Naive thymus-derived CD4-positive, alpha-beta T cell (primary cell): Measurements from ENCODE around the gene ZDHHC20. TPM values are rescaled to one million over a fixed set of nuclear protein-coding genes. Genes with fewer than 3 reads are reported as not detected.

Experiments used
- ATAC-seq: fragments of 150-1000 bp; cut with Tn5 transposase; 2 replicates; pipeline ENCODE4 v1.10.0; 2021; ENCODE audit warnings: mild to moderate bottlenecking, moderate library complexity
- CTCF ChIA-PET: fragments of 350-600 bp; sonication (Branson Sonifier 250); formaldehyde crosslinking; loops from one replicate; lab custom pipeline; 2021; ENCODE audit warnings: antibody characterized with exemption; lab: Charles Lee
- POLR2A ChIA-PET: fragments of 350-600 bp; sonication (Branson Sonifier 250); formaldehyde crosslinking; loops from one replicate; lab custom pipeline; 2021; ENCODE audit warnings: antibody characterized with exemption, inconsistent platforms; lab: Charles Lee
- DNase-seq, 9 donors: peaks; one replicate each; pipeline versions ENCODE4 v3.0.0 to v3.0.0-alpha.2; 2020 to 2022; ENCODE audit warnings: mixed read lengths in 1 of 9
- H3K27ac ChIP-seq: one replicate; pipeline ENCODE4 v1.7.0; 2013; ENCODE audit warnings: mild to moderate bottlenecking, low read depth, low read length, moderate library complexity
- H3K27me3 ChIP-seq, 2 donors: one replicate each; pipeline ENCODE4 v1.7.0; 2013; ENCODE audit warnings: low read length in 2 of 2, mild to moderate bottlenecking in 2 of 2, moderate library complexity in 2 of 2; ENCODE audit not compliant: control insufficient read depth in 2 of 2, insufficient read depth in 2 of 2
- H3K36me3 ChIP-seq, 3 experiments: 1 replicate in 2 of 3; 2 replicates in 1 of 3; pipeline ENCODE4 v1.7.0; 2013; ENCODE audit warnings: low read length in 3 of 3, mild to moderate bottlenecking in 3 of 3, moderate library complexity in 1 of 3; ENCODE audit not compliant: insufficient read depth in 3 of 3, control insufficient read depth in 2 of 3
- H3K4me1 ChIP-seq, 2 donors: one replicate each; pipeline ENCODE4 v1.7.0; 2013; ENCODE audit warnings: low read length in 2 of 2, mild to moderate bottlenecking in 2 of 2, moderate library complexity in 1 of 2; ENCODE audit not compliant: control insufficient read depth in 2 of 2, insufficient read depth in 2 of 2
- H3K4me3 ChIP-seq: 2 replicates; pipeline ENCODE4 v1.7.0; 2013; ENCODE audit warnings: mild to moderate bottlenecking, low read length
- H3K9me3 ChIP-seq, 3 experiments: 1 replicate in 2 of 3; 2 replicates in 1 of 3; pipeline ENCODE4 v1.7.0; 2013; ENCODE audit warnings: low read length in 3 of 3; ENCODE audit not compliant: control insufficient read depth in 2 of 3
- H3K27ac Mint-ChIP-seq, 9 donors: one replicate each; pipeline ENCODE4 v1.8.0; 2020 to 2022; ENCODE audit warnings: mixed read lengths in 9 of 9, mild to moderate bottlenecking in 8 of 9, moderate library complexity in 5 of 9, inconsistent platforms in 2 of 9
- H3K27me3 Mint-ChIP-seq, 5 donors: one replicate each; pipeline ENCODE4 v1.8.0; 2021 to 2022; ENCODE audit warnings: mixed read lengths in 5 of 5, mild to moderate bottlenecking in 1 of 5
- H3K36me3 Mint-ChIP-seq, 5 donors: one replicate each; pipeline ENCODE4 v1.8.0; 2020 to 2022; ENCODE audit warnings: mixed read lengths in 5 of 5, mild to moderate bottlenecking in 3 of 5, inconsistent platforms in 1 of 5
- H3K4me1 Mint-ChIP-seq, 7 donors: one replicate each; pipeline ENCODE4 v1.8.0; 2020 to 2022; ENCODE audit warnings: mixed read lengths in 7 of 7, mild to moderate bottlenecking in 3 of 7, inconsistent platforms in 1 of 7
- H3K4me3 Mint-ChIP-seq, 10 donors: one replicate each; pipeline ENCODE4 v1.8.0; 2020 to 2022; ENCODE audit warnings: mild to moderate bottlenecking in 10 of 10, mixed read lengths in 10 of 10, moderate library complexity in 6 of 10, inconsistent platforms in 2 of 10
- H3K9me3 Mint-ChIP-seq, 11 donors: one replicate each; pipeline ENCODE4 v1.8.0; 2020 to 2022; ENCODE audit warnings: mixed read lengths in 11 of 11, mild to moderate bottlenecking in 4 of 11, inconsistent platforms in 1 of 11, moderate library complexity in 1 of 11
- intact Hi-C, 2 donors: fragments of 100-400 bp; cut with micrococcal nuclease; formaldehyde crosslinking; loops; one replicate each; pipeline ENCODE4 v1.15.1; 2023
- polyA plus RNA-seq, 2 donors: library from polyadenylated mRNA; unstranded; fragments of 300-500 nt; fragmentation: Illumina TruSeq; gene quantifications; one replicate each; pipeline ENCODE4 v1.2.3, GENCODE V29; 2021
- total RNA-seq, 6 experiments: library from RNA in 5 of 6; stranded (reverse) in 5 of 6; gene quantifications; 1 replicate in 5 of 6; 2 replicates in 1 of 6; pipeline ENCODE4 v1.2.3 and lab custom pipeline; 2021 to 2026

The ZDHHC20 gene
- total RNA-seq (10 to 100 TPM; 60.8 to 89.9 (median 71.7) TPM), polyA plus RNA-seq (10 to 100 TPM; 36.8 to 38.3 TPM), total RNA-seq (lab: John Stamatoyannopoulos, UW) (105 reads per million, percentile 85 among the genes with 10 or more reads in this experiment)

GRCh38 chr13:21458813-21459701, at the start of gene ZDHHC20:
ZDHHC20 (minus strand) TSS chr13:21459303; CDS start chr13:21459171, 132 bp downstream.
- peak within 1 kb of the TSS; percentile 74 to 98 (median 94) for H3K27ac Mint-ChIP-seq
- H3K9me3 Mint-ChIP-seq: peaks cover 0 to 8% (median 0%) of the 10 kb centered on the region in 11 donors
- peak; percentile 75 to 99 (median 88) for DNase-seq
- intact Hi-C loops: loop anchor here (1.0 to 10.0 kb wide), 19 partner anchors 18 to 1916 kb away; partner anchors contain the start of genes EEF1AKMT1 (in 2 of the 2), FGF9 (in 2 of the 2), MRPL57 (in 2 of the 2) and SKA3 (in 2 of the 2)
- H3K4me3 Mint-ChIP-seq: peak within 1 kb of the TSS; percentile 91 to 97 (median 94)
- Histone ChIP-seq H3K4me3 (peak within 1 kb of the TSS; percentile 90), H3K9me3 (no peaks in the 10 kb centered on the region), H3K36me3 (peaks cover 0 to 9% (median 0%) of the 10 kb centered on the region in 3 experiments), H3K4me1 (peaks cover 9 to 19% of the 10 kb centered on the region in 2 donors), H3K27ac (peak within 1 kb of the TSS; percentile 97), H3K27me3 (no peaks in the 10 kb centered on the region)
- POLR2A ChIA-PET: interaction anchor here (0.5 to 3.2 kb wide), 16 partner anchors 9 to 1927 kb away, joined by 3 to 21 read pairs (median 4); partner anchors contain the start of genes MICU2, MRPL57 and SKA3
- CTCF ChIA-PET: interaction anchor here (1.1 to 2.2 kb wide), 2 partner anchors 18 to 161 kb away, joined by 3 to 16 read pairs; no protein-coding TSS in a partner anchor
- H3K4me1 Mint-ChIP-seq: peaks cover 27 to 55% (median 42%) of the 10 kb centered on the region in 7 donors
- H3K36me3 Mint-ChIP-seq: peaks cover 4 to 18% (median 7%) of the 10 kb centered on the region in 5 donors
- ATAC-seq: peak; percentile 98
- peaks cover 0 to 7% (median 0%) of the 10 kb centered on the region in 5 donors for H3K27me3 Mint-ChIP-seq

GRCh38 chr13:21504379-21504778, 45.3 kb upstream of the ZDHHC20 start:
- no peak overlapping the region for H3K4me3 Mint-ChIP-seq
- no peaks in the 10 kb centered on the region for H3K4me1 ChIP-seq
- no peak overlapping the region for H3K4me3 ChIP-seq
- H3K4me1 Mint-ChIP-seq: no peaks in the 10 kb centered on the region
- no peak overlapping the region for H3K27ac Mint-ChIP-seq
- H3K9me3 ChIP-seq: no peaks in the 10 kb centered on the region
- H3K9me3 Mint-ChIP-seq: no peaks in the 10 kb centered on the region
- ChIA-PET CTCF (no interaction called here), POLR2A (no interaction called here)
- H3K27me3 Mint-ChIP-seq: no peaks in the 10 kb centered on the region
- H3K36me3 Mint-ChIP-seq: peaks cover 10 to 62% (median 38%) of the 10 kb centered on the region in 5 donors
- H3K27me3 ChIP-seq: no peaks in the 10 kb centered on the region
- DNase-seq (no peak), ATAC-seq (no peak)
- no peak overlapping the region for H3K27ac ChIP-seq
- intact Hi-C loops: no loop called here
- H3K36me3 ChIP-seq: peaks cover 0 to 50% (median 0%) of the 10 kb centered on the region in 3 experiments

- no peaks in the 10 kb centered on the region for H3K27me3 Mint-ChIP-seq
- no peak overlapping the region for H3K4me3 Mint-ChIP-seq
- H3K9me3 ChIP-seq: no peaks in the 10 kb centered on the region
- ATAC-seq (no peak), DNase-seq (no peak)
- H3K4me1 Mint-ChIP-seq: no peaks in the 10 kb centered on the region
- intact Hi-C loops: no loop called here
- peaks cover 7 to 58% (median 32%) of the 10 kb centered on the region in 5 donors for H3K36me3 Mint-ChIP-seq
- ChIA-PET CTCF (no interaction called here), POLR2A (no interaction called here)
- H3K4me1 ChIP-seq: no peaks in the 10 kb centered on the region
- no peak overlapping the region for H3K27ac ChIP-seq
- H3K9me3 Mint-ChIP-seq: no peaks in the 10 kb centered on the region
- no peaks in the 10 kb centered on the region for H3K27me3 ChIP-seq
- peaks cover 0 to 45% (median 0%) of the 10 kb centered on the region in 3 experiments for H3K36me3 ChIP-seq
- H3K4me3 ChIP-seq: no peak overlapping the region
- H3K27ac Mint-ChIP-seq: peak overlapping the region in 2 of 9 donors; percentile 18 to 26
These were observed 42.6 kb upstream of the ZDHHC20 start for GRCh38 chr13:21501686-21502085.

GRCh38 chr13:21486322-21486721, 27.2 kb upstream of the ZDHHC20 start:
- peaks cover 4 to 58% (median 28%) of the 10 kb centered on the region in 11 donors for H3K9me3 Mint-ChIP-seq
- no peak overlapping the region for H3K4me3 Mint-ChIP-seq
- H3K4me3 ChIP-seq: no peak overlapping the region
- peaks cover 0 to 23% (median 9%) of the 10 kb centered on the region in 3 experiments for H3K9me3 ChIP-seq
- peaks cover 0 to 7% (median 0%) of the 10 kb centered on the region in 3 experiments for H3K36me3 ChIP-seq
- H3K27ac Mint-ChIP-seq: no peak overlapping the region
- DNase-seq (no peak), ATAC-seq (no peak)
- intact Hi-C loops: no loop called here
- H3K4me1 ChIP-seq: no peaks in the 10 kb centered on the region
- no peaks in the 10 kb centered on the region for H3K27me3 Mint-ChIP-seq
- no peaks in the 10 kb centered on the region for H3K4me1 Mint-ChIP-seq
- H3K27ac ChIP-seq: no peak overlapping the region
- H3K27me3 ChIP-seq: no peaks in the 10 kb centered on the region
- ChIA-PET CTCF (no interaction called here), POLR2A (no interaction called here)
- H3K36me3 Mint-ChIP-seq: peaks cover 20 to 30% (median 25%) of the 10 kb centered on the region in 5 donors

- no peaks in the 10 kb centered on the region for H3K4me1 ChIP-seq
- H3K4me3 Mint-ChIP-seq: no peak overlapping the region
- ATAC-seq (no peak), DNase-seq (no peak)
- no peak overlapping the region for H3K4me3 ChIP-seq
- peaks cover 0 to 38% (median 14%) of the 10 kb centered on the region in 11 donors for H3K9me3 Mint-ChIP-seq
- peaks cover 0 to 5% (median 0%) of the 10 kb centered on the region in 5 donors for H3K27me3 Mint-ChIP-seq
- peaks cover 0 to 23% (median 9%) of the 10 kb centered on the region in 3 experiments for H3K9me3 ChIP-seq
- CTCF ChIA-PET: no interaction called here
- H3K4me1 Mint-ChIP-seq: peaks cover 0 to 6% (median 3%) of the 10 kb centered on the region in 7 donors
- H3K36me3 Mint-ChIP-seq: peaks cover 0 to 11% (median 8%) of the 10 kb centered on the region in 5 donors
- POLR2A ChIA-PET: no interaction called here
- no peak overlapping the region for H3K27ac ChIP-seq
- intact Hi-C loops: no loop called here
- H3K27ac Mint-ChIP-seq: no peak overlapping the region
- H3K36me3 ChIP-seq: no peaks in the 10 kb centered on the region
- H3K27me3 ChIP-seq: no peaks in the 10 kb centered on the region
These were observed 24.6 kb upstream of the ZDHHC20 start for GRCh38 chr13:21483748-21484147.

- H3K9me3 Mint-ChIP-seq: peaks cover 0 to 14% (median 6%) of the 10 kb centered on the region in 11 donors
- no peak overlapping the region for H3K4me3 ChIP-seq
- no peaks in the 10 kb centered on the region for H3K27me3 ChIP-seq
- intact Hi-C loops: no loop called here
- CTCF ChIA-PET: interaction anchor here (0.6 to 7.0 kb wide), 2 partner anchors 184 to 757 kb away, joined by 3 to 71 read pairs; no protein-coding TSS in a partner anchor
- DNase-seq (no peak), ATAC-seq (no peak)
- no peaks in the 10 kb centered on the region for H3K36me3 ChIP-seq
- H3K36me3 Mint-ChIP-seq: peaks cover 0 to 5% (median 0%) of the 10 kb centered on the region in 5 donors
- H3K4me1 Mint-ChIP-seq: peaks cover 7 to 17% (median 11%) of the 10 kb centered on the region in 7 donors
- no peaks in the 10 kb centered on the region for H3K4me1 ChIP-seq
- POLR2A ChIA-PET: no interaction called here
- peaks cover 0 to 5% (median 0%) of the 10 kb centered on the region in 5 donors for H3K27me3 Mint-ChIP-seq
- peaks cover 0 to under 1% (median 0%) of the 10 kb centered on the region in 3 experiments for H3K9me3 ChIP-seq
- no peak overlapping the region for H3K27ac ChIP-seq
- no peak overlapping the region for H3K27ac Mint-ChIP-seq
- H3K4me3 Mint-ChIP-seq: no peak overlapping the region
These were observed 22.3 kb upstream of the ZDHHC20 start for GRCh38 chr13:21481359-21481758.
